Measurements from ENCODE around the gene ADAMTSL2. TPM values are rescaled to one million over a fixed set of nuclear protein-coding genes. Genes with fewer than 3 reads are reported as not detected.

Gene ADAMTSL2
- polyA plus RNA-seq, 1 donor (not counting 4 experiments of a cell fraction or from before 2014, with no cell fraction given): not detected

GRCh38 chr9:133522073-133522910, 12.2 kb upstream of the ADAMTSL2 start:
- no peak overlapping the region for H3K4me3 ChIP-seq (ENCODE audit: control insufficient read depth in 2 of 3, extremely low read depth in 1 of 3, insufficient read depth in 2 of 3, low read depth in 1 of 3, low read length in 3 of 3)
- H4K20me1 ChIP-seq (ENCODE audit: control insufficient read depth, extremely low read depth, insufficient read depth, low read length): peaks cover 2% of the 10 kb centered on the region
- no peaks in the 10 kb centered on the region for H3K79me2 ChIP-seq (ENCODE audit: control insufficient read depth, insufficient read depth, low read length)
- no peak for DNase-seq (ENCODE audit: low read depth, low spot score)
- no peaks in the 10 kb centered on the region for H3K9me1 ChIP-seq (ENCODE audit: control insufficient read depth, extremely low read depth, insufficient read depth, low read length)
- H3K36me3 ChIP-seq (ENCODE audit: control insufficient read depth in 2 of 2, extremely low read depth in 1 of 2, insufficient read depth in 2 of 2, low read length in 2 of 2): no peaks in the 10 kb centered on the region
- H3K4me2 ChIP-seq (ENCODE audit: control insufficient read depth, extremely low read depth, insufficient read depth, low read depth, low read length): no peak overlapping the region
- no peaks in the 10 kb centered on the region for H3K4me1 ChIP-seq (ENCODE audit: control insufficient read depth, extremely low read depth, insufficient read depth, low read length)
- H3K9ac ChIP-seq (ENCODE audit: control insufficient read depth, extremely low read depth, insufficient read depth, low read length): no peak overlapping the region
- dilution Hi-C loops (cut with MboI; ENCODE audit: extremely low pct_ligation_motif_present, low sequenced_read_pairs): no loop called here
- H3K27me3 ChIP-seq (ENCODE audit: control insufficient read depth, extremely low read depth, insufficient read depth, low read length): peaks cover 38% of the 10 kb centered on the region
- no peaks in the 10 kb centered on the region for H3K9me3 ChIP-seq (ENCODE audit: control insufficient read depth, low read depth, low read length)
- no peak overlapping the region for H3K27ac ChIP-seq (ENCODE audit: control insufficient read depth, insufficient read depth, low read length)
- TF ChIP-seq CTCF (optimal IDR thresholded peaks at IDR 0.05 in 1 of 3, IDR thresholded peaks at IDR 0.05 in 1 of 3, conservative IDR thresholded peaks at IDR 0.05 in 1 of 3; ENCODE audit: extremely low read depth in 1 of 3, insufficient read depth in 2 of 3, low read length in 3 of 3) (no peak), EZH2 (IDR thresholded peaks at IDR 0.05; ENCODE audit: low read length) (no peak)
- no peak for FAIRE-seq
- H2AFZ ChIP-seq (ENCODE audit: control insufficient read depth, low read length): no peak overlapping the region

DNA sequence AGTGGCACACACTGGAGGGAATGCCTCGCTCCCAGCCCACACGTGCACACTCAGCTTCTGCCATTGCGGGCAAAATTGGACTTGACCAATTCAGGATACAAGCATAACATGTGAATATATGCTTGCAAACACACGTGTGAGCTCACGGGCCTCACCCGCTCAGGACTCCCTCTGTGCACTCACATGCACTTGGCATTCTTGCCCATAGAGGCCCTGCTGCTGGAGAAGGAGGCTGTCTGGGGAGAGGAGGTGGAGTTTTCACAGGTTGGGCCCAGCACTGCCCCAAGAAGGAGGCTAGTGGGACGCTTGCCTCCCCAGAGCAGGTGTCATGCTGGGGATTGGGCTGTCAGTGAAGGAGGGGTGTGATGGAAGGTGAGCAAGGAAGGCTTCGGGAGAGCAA, 11.4 kb upstream of the ADAMTSL2 start:
- Histone ChIP-seq H3K9me3 (ENCODE audit: control insufficient read depth, low read depth, low read length) (no peaks in the 10 kb centered on the region), H3K79me2 (ENCODE audit: control insufficient read depth, insufficient read depth, low read length) (no peaks in the 10 kb centered on the region), H2AFZ (ENCODE audit: control insufficient read depth, low read length) (no peak overlapping the region), H3K27me3 (ENCODE audit: control insufficient read depth, extremely low read depth, insufficient read depth, low read length) (peaks cover 46% of the 10 kb centered on the region), H3K4me3 (ENCODE audit: control insufficient read depth in 2 of 3, extremely low read depth in 1 of 3, insufficient read depth in 2 of 3, low read depth in 1 of 3, low read length in 3 of 3) (no peak overlapping the region), H4K20me1 (ENCODE audit: control insufficient read depth, extremely low read depth, insufficient read depth, low read length) (peaks cover 2% of the 10 kb centered on the region), H3K27ac (ENCODE audit: control insufficient read depth, insufficient read depth, low read length) (no peak overlapping the region), H3K4me1 (ENCODE audit: control insufficient read depth, extremely low read depth, insufficient read depth, low read length) (no peaks in the 10 kb centered on the region), H3K9ac (ENCODE audit: control insufficient read depth, extremely low read depth, insufficient read depth, low read length) (no peak overlapping the region), H3K36me3 (ENCODE audit: control insufficient read depth in 2 of 2, extremely low read depth in 1 of 2, insufficient read depth in 2 of 2, low read length in 2 of 2) (no peaks in the 10 kb centered on the region), H3K9me1 (ENCODE audit: control insufficient read depth, extremely low read depth, insufficient read depth, low read length) (no peaks in the 10 kb centered on the region), H3K4me2 (ENCODE audit: control insufficient read depth, extremely low read depth, insufficient read depth, low read depth, low read length) (no peak overlapping the region)
- dilution Hi-C loops (cut with MboI; ENCODE audit: extremely low pct_ligation_motif_present, low sequenced_read_pairs): no loop called here
- no peak for DNase-seq (ENCODE audit: low read depth, low spot score)
- TF ChIP-seq EZH2 (IDR thresholded peaks at IDR 0.05; ENCODE audit: low read length): no peak
- TF ChIP-seq CTCF (optimal IDR thresholded peaks at IDR 0.05 in 1 of 3, IDR thresholded peaks at IDR 0.05 in 1 of 3, conservative IDR thresholded peaks at IDR 0.05 in 1 of 3; ENCODE audit: extremely low read depth in 1 of 3, insufficient read depth in 2 of 3, low read length in 3 of 3): no peak
- FAIRE-seq: no peak
